Measurements from ENCODE around the gene OSGEP. TPM values are rescaled to one million over a fixed set of nuclear protein-coding genes. Genes with fewer than 3 reads are reported as not detected.

Gene OSGEP
- 10 to 100 TPM; 30.9 to 55.1 (median 53.4) TPM for total RNA-seq

DNA sequence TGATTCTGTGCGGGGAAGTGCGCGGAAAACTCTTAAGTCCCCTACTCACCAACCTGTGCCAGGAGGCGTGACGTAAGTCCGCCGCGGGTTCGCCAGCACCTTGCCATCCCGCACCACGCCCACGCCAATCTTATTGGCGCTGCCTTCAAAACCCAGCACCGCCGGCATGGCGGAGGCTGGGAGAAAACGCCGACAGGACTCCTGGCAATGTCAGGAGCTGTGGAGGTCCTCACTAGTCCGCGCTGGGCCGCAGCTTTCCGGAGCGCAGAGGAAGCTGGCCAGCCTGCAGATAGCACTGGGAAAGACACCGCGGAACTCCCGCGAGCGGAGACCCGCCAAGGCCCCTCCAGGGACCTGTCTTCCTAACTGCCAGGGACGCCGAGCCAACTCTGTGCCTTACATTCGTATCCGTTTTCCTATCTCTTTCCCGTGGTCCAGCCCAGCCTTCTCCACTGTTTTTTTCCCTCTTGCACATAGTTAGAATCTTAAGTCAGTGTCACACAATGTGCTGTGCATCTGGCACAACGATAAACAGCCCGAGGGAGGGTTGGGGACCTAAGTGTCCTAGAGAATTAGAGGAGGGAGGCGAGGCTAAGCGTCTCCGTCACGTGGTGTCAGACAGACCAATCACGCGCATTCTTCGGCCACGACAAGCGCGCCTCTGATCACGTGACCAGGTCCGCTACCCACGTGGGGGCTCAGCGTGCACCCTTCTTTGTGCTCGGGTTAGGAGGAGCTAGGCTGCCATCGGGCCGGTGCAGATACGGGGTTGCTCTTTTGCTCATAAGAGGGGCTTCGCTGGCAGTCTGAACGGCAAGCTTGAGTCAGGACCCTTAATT is at the start of gene OSGEP, which contains the start of gene APEX1:
TSS of gene OSGEP (minus strand) at position 297 of the 839 bp plus-strand sequence. CDS start at position 168, 129 bp downstream.
TSS of gene APEX1 (plus strand) at position 711 of the 839 bp plus-strand sequence. CDS start 420 bp downstream, outside the sequence.
- TF ChIP-seq, protein P1, sequence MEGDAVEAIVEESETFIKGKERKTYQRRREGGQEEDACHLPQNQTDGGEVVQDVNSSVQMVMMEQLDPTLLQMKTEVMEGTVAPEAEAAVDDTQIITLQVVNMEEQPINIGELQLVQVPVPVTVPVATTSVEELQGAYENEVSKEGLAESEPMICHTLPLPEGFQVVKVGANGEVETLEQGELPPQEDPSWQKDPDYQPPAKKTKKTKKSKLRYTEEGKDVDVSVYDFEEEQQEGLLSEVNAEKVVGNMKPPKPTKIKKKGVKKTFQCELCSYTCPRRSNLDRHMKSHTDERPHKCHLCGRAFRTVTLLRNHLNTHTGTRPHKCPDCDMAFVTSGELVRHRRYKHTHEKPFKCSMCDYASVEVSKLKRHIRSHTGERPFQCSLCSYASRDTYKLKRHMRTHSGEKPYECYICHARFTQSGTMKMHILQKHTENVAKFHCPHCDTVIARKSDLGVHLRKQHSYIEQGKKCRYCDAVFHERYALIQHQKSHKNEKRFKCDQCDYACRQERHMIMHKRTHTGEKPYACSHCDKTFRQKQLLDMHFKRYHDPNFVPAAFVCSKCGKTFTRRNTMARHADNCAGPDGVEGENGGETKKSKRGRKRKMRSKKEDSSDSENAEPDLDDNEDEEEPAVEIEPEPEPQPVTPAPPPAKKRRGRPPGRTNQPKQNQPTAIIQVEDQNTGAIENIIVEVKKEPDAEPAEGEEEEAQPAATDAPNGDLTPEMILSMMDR (IDR thresholded peaks at IDR 0.05): no peak
- peak; percentile 96 for DNase-seq (ENCODE audit: low spot score)
- ATAC-seq (ENCODE audit: low FRiP score): peak; percentile 87

GRCh38 chr14:20503898-20504297 is 49.3 kb upstream of the OSGEP start:
- ATAC-seq (ENCODE audit: low FRiP score): no peak
- TF ChIP-seq, protein P1 (IDR thresholded peaks at IDR 0.05): no peak
- no peak for DNase-seq (ENCODE audit: low spot score)

- TF ChIP-seq, protein P1 (IDR thresholded peaks at IDR 0.05): no peak
- no peak for DNase-seq (ENCODE audit: low spot score)
- no peak for ATAC-seq (ENCODE audit: low FRiP score)
Measured at GRCh38 chr14:20501346-20501745, 46.7 kb upstream of the OSGEP start.

DNA sequence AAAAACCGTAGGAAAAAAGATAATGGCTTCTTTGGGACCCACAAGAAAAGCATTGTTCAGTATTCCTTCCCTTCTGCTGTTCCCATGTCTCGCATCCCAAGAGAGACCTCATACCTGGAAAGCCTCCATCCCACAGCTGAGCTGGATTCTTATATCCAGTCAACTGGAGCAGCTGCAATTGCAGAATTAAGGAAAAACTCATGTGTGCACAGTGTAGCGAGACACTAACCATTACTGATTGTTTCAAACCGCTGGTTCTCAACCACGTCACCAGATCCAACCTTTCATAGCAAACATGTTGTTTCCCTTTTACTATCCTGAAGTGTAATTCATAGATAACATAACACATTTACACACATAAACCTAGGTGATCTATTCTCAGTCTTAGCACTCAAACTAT is 45.3 kb upstream of the OSGEP start:
- DNase-seq (ENCODE audit: low spot score): no peak
- ATAC-seq (ENCODE audit: low FRiP score): no peak
- TF ChIP-seq, protein P1 (IDR thresholded peaks at IDR 0.05): no peak

DNA sequence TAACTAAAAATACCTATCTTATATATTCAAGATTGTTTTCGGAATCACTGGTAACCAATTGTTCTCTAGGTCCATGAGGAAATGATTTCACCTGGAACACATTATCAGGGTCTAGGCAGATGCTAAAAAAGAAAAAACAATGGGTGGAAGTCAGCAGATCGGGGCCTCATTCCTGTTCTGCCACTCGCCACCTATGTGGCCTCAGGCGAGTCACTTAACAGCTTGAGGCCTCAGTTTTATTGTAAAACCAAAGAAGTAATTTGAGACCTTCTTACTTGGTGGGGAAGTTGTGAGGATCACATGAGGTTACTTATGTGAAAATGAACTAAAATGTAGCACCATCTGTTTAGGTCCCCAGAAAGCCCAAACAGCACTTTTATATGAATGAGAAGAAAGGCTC is 44.5 kb upstream of the OSGEP start:
- TF ChIP-seq, protein P1 (IDR thresholded peaks at IDR 0.05): no peak

DNA sequence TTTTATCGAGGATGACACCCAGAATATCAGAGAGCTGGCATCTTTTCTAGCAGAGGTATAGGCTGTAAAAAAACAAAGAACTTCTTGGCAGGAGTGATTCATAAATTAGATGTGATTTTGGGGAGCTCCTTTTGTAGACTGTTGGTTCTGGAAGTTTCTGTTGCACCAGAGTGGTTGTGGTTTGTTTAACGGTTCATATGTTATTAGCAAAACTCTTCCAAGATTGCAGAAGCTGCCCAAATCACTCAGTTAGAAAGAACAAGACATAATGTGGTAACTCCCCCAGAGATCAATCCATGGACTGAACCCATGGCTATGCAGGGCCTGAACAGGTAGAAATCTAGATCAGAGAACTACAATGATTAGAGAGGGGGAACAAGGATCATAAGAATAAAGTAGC is 44.0 kb upstream of the OSGEP start:
- TF ChIP-seq, protein P1 (IDR thresholded peaks at IDR 0.05): no peak
- no peak for DNase-seq (ENCODE audit: low spot score)
- ATAC-seq (ENCODE audit: low FRiP score): no peak

More for the DNA sequence above, 44.5 kb upstream of the OSGEP start:
- DNase-seq (ENCODE audit: low spot score) (no peak), ATAC-seq (ENCODE audit: low FRiP score) (no peak)

Measured in omental fat pad (tissue), 4 donors.